Activated effector memory CD4-positive, alpha-beta T cell treated with Interleukin-2 at 50 U/mL for 16 hours (primary cell): ENCODE measurements around the gene ACAP2.
"Not testable (repeated sequence)": the region's sequence is repeated elsewhere in the genome, so short reads cannot be mapped to it uniquely, and the experiment has no call there.

Experiments used
- DNase-seq: peaks from one replicate; pipeline ENCODE4 v3.0.0-alpha.2; 2020

Gene ACAP2

GRCh38 chr3:195443391-195443989, 670 bp upstream of the ACAP2 start:
- no peak for DNase-seq

- peak; percentile 35 for DNase-seq
These were observed 738 bp downstream of the ACAP2 start for GRCh38 chr3:195441992-195442572.

GRCh38 chr3:195441476-195441991, 1.3 kb downstream of the ACAP2 start:
- no peak for DNase-seq

- no peak for DNase-seq
These were observed 1.8 kb downstream of the ACAP2 start for GRCh38 chr3:195441051-195441450.

- no peak for DNase-seq
These were observed 2.4 kb downstream of the ACAP2 start for GRCh38 chr3:195440379-195440778.

GRCh38 chr3:195438371-195438770, 4.4 kb downstream of the ACAP2 start:
- no peak for DNase-seq

- DNase-seq: no peak
These were observed 17.0 kb downstream of the ACAP2 start for GRCh38 chr3:195425849-195426248.

- no peak for DNase-seq
These were observed 19.0 kb downstream of the ACAP2 start for GRCh38 chr3:195423818-195424217.

- DNase-seq: no peak
These were observed 21.4 kb downstream of the ACAP2 start for GRCh38 chr3:195421400-195421799.

- no peak for DNase-seq
These were observed 26.0 kb downstream of the ACAP2 start for GRCh38 chr3:195416795-195417194.

- DNase-seq: no peak
These were observed 31.0 kb downstream of the ACAP2 start for GRCh38 chr3:195411836-195412235.

- no peak for DNase-seq
These were observed 32.3 kb downstream of the ACAP2 start for GRCh38 chr3:195410546-195410945.

- DNase-seq: no peak
These were observed 35.0 kb downstream of the ACAP2 start for GRCh38 chr3:195407531-195408409.

- DNase-seq: no peak
These were observed 37.2 kb downstream of the ACAP2 start for GRCh38 chr3:195405651-195406050.

- no peak for DNase-seq
These were observed 38.9 kb downstream of the ACAP2 start for GRCh38 chr3:195403841-195404408.

- no peak for DNase-seq
These were observed 39.6 kb downstream of the ACAP2 start for GRCh38 chr3:195403244-195403643.

- DNase-seq: no peak
These were observed 40.9 kb downstream of the ACAP2 start for GRCh38 chr3:195401943-195402342.

GRCh38 chr3:195398460-195398859, 44.4 kb downstream of the ACAP2 start:
- DNase-seq: not testable (repeated sequence)

- DNase-seq: no peak
These were observed 45.3 kb downstream of the ACAP2 start for GRCh38 chr3:195397524-195397923.

- no peak for DNase-seq
These were observed 47.5 kb downstream of the ACAP2 start for GRCh38 chr3:195395208-195395816.

GRCh38 chr3:195394700-195395099, 48.1 kb downstream of the ACAP2 start:
- no peak for DNase-seq

- no peak for DNase-seq
These were observed 48.8 kb downstream of the ACAP2 start for GRCh38 chr3:195394024-195394423.

GRCh38 chr3:195388380-195388779, 54.4 kb downstream of the ACAP2 start:
- DNase-seq: no peak
